AG10803 (cell line): ENCODE data around the gene STK31.
"Not testable (repeated sequence)": the region's sequence is repeated elsewhere in the genome, so short reads cannot be mapped to it uniquely, and the experiment has no call there.

Experiments
- DNase-seq: peaks from one replicate; pipeline ENCODE4 v3.0.0; 2010; ENCODE audit warnings: low read depth
- H3K4me3 ChIP-seq: 2 replicates; pipeline ENCODE4 v1.5.1; 2011; ENCODE audit warnings: mild to moderate bottlenecking, low read length, control low read depth
- TF ChIP-seq, protein P1 (sequence below): conservative IDR thresholded peaks from 2 replicates; pipeline ENCODE4 v1.5.1; 2011; ENCODE audit warnings: mild to moderate bottlenecking, low read length, control low read depth, inconsistent platforms

Gene STK31

GRCh38 chr7:23768022-23768421 lies 58.0 kb downstream of the STK31 start:
- TF ChIP-seq, protein P1, sequence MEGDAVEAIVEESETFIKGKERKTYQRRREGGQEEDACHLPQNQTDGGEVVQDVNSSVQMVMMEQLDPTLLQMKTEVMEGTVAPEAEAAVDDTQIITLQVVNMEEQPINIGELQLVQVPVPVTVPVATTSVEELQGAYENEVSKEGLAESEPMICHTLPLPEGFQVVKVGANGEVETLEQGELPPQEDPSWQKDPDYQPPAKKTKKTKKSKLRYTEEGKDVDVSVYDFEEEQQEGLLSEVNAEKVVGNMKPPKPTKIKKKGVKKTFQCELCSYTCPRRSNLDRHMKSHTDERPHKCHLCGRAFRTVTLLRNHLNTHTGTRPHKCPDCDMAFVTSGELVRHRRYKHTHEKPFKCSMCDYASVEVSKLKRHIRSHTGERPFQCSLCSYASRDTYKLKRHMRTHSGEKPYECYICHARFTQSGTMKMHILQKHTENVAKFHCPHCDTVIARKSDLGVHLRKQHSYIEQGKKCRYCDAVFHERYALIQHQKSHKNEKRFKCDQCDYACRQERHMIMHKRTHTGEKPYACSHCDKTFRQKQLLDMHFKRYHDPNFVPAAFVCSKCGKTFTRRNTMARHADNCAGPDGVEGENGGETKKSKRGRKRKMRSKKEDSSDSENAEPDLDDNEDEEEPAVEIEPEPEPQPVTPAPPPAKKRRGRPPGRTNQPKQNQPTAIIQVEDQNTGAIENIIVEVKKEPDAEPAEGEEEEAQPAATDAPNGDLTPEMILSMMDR = no peak
- H3K4me3 ChIP-seq = no peak overlapping the region
- no peak for DNase-seq

GRCh38 chr7:23779185-23779800 lies 69.3 kb downstream of the STK31 start:
- not testable (repeated sequence) for H3K4me3 ChIP-seq, DNase-seq

DNA sequence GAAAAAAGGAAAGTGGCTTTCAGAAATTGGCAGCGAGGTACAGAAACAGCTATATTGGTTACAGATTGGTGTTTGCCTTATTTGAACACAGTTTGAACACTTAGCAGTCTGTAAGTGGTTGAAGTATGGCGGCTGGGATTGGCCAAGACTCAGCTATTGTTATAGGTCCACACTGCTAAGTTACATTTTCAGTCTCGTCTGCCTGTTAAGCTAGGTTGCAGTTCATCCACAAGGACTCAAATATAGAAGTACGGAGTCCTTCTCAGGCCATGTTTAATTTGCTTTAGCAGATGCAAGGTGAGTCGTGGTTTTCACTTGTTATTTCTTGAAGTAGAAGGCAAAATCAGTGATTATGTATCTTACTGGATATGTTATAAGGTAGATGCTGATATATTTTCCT lies 73.1 kb downstream of the STK31 start:
- H3K4me3 ChIP-seq = no peak overlapping the region
- DNase-seq = no peak
- TF ChIP-seq, protein P1 = no peak

GRCh38 chr7:23787272-23787671 lies 77.3 kb downstream of the STK31 start:
- TF ChIP-seq, protein P1 = no peak
- DNase-seq = no peak
- H3K4me3 ChIP-seq = no peak overlapping the region

DNA sequence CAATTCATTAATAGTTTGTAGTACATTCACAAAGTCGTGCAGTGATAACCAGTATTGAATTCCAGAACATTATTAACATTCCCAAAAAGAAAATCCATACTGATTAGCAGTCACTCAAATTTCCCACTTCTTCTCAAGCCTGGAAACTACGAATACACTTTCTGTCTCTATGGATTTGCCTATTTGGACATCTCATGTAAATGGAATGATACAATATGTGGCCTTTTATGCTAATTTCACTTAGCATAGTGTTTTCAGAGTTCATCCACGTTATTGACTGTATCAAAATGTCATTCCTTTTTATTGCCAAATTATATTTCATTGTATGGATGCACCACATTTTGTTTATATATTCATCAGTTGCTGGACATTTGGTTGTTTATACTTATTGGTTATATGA lies 78.8 kb downstream of the STK31 start:
- no peak for DNase-seq
- no peak overlapping the region for H3K4me3 ChIP-seq
- TF ChIP-seq, protein P1 = no peak

DNA sequence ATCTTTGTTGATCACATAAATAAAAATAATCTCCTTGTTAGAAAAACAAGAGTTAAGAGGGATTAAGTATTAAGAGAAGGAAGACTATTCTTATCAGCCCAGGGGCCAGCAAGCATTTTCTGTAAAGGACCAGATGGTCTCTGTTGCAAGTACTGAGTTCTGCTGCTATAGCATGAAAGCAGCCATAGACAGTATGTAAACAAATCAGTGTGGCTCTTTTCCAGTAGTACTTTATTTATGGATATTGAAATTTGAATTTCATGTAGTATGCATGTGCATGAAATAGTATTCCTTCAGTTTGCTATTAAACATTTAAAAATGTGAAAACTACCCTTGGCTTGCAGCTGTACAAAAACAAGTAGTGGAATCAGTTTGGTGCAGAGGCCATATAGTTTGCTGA lies 81.7 kb downstream of the STK31 start:
- TF ChIP-seq, protein P1 = no peak
- DNase-seq = no peak
- no peak overlapping the region for H3K4me3 ChIP-seq

- H3K4me3 ChIP-seq = no peak overlapping the region
- DNase-seq = no peak
- TF ChIP-seq, protein P1 = no peak
Observed at GRCh38 chr7:23802720-23803397, 92.8 kb downstream of the STK31 start.
